Measurements from ENCODE around the gene PTGIR.
"Not testable (repeated sequence)": the region's sequence is repeated elsewhere in the genome, so short reads cannot be mapped to it uniquely, and the experiment has no call there.

Gene PTGIR

DNA sequence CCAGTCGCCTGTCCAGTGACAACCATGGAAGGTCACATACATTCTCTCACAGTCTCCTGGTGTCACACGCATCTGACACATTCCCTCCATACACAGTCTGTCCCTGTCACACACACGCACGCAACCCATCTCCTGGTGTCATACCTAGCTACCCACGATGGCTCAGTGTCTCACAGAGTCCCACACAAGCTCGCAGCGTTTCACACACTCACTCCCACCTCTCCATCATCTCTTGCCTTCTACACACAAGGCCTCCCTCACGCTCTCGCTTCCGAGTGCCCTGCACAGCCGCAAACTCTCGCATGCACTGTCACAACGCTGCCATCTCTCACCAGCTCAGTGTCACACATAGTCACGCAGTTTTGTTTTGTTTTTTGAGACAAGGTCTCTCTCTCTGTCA, 12.3 kb upstream of the PTGIR start:
- no peak for DNase-seq

DNA sequence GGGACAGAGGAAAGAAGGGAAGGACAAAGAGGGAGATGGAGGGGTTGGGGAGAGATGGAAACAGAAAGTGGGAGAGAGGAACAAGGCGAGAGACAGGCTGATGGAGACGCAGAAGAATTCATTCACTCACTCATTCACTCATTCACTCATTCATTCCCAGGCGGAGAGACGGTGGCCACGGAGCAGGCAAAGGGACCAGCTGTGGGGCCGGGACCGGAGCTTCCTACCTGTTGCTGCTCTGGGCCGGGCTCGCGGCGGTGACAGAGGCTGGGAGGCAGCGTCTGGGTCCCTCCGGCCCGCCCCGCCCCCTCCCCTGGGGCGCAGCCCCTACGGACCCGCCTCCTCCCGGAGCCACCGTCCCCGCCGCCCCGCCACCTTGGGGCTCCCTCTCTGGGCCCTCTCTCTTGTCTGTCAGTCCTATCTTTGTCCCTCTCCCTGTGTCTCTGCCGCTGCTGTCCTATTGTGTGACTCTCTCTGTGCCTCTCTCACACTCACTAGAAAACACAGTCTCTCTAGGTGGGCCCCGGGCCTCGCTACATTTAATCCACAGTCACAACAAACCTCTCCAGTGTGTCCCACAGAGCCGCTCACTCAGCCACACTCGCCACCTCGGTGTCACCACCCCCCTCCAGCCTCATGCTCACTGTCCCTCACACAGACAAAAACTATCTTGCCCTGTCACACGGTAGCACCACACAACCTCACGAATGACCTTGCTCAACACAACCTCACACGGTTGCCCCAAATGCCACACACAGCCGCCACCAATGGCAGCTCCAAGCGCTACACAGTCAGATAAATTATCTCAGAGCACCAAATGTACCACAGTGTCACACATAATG, 11.3 kb upstream of the PTGIR start, which contains the start of gene GNG8:
Gene GNG8 (minus strand): TSS at position 283 of the 842 bp plus-strand sequence. CDS start 1,520 bp downstream, outside the sequence.
- DNase-seq = no peak

DNA sequence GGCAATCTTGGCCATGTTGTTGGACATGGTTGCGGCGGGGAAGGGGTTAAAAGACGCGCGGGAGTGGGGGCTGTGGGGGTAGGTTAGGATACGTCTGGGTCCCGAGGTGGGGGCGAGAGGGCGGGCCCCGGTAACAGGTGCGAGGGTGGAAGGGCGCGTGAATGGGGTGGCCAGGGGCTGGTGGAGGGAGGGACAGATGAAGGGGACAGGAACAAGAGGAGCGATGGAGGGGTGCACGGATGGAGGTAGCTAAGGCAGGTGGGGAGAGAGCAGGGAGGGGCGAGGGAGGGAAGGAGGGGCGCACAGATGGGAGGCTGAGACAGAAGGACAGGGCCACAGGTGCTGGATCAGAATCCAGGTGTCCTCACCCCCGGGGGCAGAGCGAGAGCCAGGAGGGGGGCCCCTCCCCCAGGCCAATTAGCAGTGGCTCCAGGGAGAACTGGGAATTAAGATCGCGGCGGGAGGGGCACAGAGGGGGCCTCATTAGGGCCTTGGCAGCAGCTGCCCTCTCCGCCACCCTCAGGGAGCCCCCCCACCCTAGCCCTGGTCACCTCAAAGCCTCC, 9.8 kb upstream of the PTGIR start:
- no peak for DNase-seq

DNA sequence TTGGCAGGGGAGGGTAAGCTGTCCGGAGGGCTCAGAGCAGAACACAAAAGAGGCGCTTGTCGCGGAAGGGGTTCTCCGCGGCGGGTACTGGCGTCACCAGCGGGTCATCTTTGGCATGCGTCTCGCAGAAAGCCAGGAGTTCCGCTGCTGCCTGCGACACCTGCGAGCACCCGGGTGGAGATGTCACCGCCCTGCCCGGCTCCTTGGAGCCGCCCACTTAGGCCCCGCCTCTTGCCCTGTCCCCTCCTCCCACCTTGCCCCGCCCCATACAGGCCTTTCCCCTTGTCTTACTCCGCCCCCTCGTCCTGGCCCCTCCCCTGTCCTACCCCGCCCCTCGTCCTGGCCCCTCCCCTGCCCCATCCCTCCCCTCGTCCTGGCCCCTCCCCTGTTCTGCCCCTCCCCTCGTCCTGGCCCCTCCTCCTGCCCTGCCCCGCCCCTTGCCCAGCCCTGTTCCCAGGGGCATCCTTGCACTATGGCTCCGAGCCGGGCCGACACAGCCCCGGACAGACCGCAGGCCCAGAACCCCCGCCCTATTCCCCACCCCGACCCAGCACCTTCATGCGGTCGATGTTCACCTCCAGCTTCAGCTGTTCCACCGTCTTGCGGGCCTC, 9.3 kb upstream of the PTGIR start:
- no peak for DNase-seq

DNA sequence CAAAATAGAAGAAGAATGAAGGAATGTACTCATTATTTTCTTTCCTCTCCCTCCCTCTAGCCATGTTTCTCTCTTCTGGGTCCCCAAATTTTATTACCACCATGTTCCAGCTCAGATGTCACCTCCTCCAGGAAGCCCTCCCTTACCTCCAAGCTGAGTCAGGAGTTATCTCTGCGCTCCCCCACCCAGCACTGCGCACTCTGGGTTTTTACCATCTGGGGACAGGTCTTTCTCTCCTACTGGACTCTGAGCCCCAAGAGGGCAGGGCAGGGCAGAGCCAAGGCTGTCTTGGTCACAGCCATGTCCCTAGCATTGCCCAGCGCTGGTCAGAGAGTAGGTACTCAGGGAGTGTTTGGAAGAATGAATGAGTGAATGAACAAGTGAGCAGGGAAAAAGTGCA, 8.2 kb upstream of the PTGIR start:
- DNase-seq = no peak

DNA sequence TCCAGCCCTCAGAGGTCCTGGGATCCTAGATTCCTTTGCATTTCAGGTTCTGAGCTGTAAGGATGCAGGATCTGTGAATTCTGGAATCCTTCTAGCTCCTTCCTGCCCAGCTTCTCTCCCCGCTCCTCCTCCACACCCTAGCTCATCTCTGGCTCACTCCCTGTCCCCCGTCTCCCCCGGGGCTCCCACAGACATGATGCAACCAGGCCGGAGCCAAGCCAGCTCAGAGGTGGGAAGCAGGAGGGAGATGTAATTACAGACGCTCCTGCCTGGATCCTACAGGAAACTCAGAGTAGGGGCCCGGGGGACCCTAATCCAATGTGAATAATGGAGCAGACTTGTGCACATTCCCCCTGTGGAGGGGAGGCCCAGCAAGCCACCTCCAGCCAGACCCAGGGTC, 6.6 kb upstream of the PTGIR start:
- DNase-seq = no peak

DNA sequence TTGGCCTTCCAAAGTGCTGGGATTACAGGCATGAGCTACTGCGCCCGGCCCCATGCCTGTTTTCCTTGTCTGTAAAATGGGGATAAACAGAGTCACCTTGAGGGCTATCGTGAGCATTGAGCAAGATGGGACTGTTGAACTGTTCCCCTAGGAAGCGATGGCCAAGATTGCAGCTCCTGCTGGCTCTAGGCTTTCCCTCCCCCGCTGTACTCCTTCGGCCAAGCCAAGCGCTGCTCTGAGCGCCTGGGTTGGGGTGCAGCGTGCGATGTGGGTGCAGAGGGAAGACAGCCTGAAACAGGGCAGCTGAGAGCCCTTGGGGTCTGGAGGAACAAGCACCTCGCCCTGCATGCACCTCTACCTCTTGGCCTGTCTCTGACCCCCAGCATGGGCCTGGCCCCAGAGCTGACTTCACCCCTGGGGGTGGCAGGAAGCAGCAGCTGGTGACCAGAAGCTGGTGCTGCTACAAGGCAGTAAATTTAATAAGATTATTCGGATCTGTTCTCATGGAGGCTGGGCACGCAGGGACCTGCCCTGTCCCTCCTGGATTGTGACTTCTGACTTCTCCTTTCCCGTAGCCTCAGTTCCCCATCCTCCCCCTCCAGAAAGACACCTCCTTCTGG, 5.8 kb upstream of the PTGIR start:
- no peak for DNase-seq

DNA sequence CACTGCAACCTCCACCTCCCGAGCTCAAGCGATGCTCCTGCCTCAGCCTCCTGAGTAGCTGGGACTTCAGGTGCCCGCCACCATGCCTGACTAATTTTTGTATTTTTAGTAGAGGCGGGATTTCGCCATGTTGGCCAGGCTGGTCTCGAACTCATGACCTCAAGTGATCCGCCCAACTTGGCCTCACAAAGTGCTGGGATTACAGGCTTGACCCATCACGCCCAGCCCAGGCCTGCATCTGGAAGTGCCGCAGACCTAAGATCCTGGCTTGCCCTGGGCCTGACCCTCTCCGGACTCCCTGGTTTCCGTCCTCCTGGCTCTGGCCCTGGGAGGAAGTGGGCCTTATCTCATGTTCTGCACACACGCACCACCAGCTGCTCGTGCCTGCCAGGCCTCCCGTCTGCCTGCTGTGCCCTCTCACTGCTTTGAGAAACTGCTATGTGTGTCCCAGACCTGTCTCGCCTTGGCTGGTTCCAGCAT, 4.7 kb upstream of the PTGIR start:
- no peak for DNase-seq

DNA sequence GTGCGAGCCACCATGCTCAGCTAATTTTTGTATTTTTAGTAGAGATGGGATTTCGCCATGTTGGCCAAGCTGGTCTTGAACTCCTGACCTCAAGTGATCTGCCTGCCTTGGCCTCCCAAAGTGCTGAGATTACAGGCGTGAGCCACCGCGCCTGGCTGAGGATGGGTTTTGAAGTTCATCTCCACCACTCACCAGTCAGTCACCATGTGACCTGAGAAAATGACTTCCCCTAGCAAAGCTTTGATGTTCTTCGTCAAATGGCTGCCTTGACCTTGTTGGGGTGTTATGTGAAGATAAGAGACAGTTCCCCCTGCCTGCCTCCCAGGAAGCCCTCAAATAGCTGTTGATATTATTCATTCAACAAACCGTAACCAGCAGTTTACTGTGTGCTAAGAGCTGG, 4.1 kb upstream of the PTGIR start:
- DNase-seq = not testable (repeated sequence)

DNA sequence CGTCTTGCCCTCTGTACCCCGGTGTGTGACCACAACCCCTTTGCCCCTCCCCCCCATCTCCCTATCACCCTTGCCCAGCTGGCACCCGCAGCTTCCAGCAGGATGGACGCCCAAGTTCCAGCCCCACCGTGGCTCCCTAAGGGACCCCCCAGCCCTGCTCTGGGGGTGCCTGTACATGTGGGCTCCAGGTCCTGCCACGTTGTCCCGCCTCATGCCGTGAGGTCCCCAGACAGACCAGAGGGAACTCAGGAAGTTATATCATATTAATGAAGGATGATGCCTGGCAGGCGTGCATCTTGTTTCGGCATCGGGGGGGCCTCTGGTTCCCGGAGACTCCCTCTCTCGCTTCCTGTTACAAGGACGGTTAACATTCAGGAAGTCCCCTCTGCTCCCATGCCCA, 1.6 kb upstream of the PTGIR start:
- DNase-seq = no peak

DNA sequence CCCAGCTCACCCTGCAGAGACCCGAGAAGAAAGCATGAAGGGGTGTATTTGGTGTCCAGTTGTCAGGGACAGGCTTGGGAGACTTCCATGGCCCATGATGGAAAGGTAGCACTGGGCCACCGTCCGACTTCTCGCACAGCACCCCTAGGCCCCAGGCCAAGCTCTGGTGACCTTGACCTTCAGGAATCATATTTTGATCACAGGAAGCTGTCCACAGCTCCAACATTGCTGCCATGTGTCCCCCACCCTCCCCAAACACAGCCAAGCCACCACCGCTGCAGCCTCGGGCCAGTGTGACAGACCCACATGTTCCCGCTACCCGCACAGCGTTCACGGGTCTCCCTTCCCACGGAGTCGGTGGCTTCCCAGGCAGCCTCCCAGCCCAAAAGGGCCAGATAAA, 842 bp upstream of the PTGIR start:
- no peak for DNase-seq

DNA sequence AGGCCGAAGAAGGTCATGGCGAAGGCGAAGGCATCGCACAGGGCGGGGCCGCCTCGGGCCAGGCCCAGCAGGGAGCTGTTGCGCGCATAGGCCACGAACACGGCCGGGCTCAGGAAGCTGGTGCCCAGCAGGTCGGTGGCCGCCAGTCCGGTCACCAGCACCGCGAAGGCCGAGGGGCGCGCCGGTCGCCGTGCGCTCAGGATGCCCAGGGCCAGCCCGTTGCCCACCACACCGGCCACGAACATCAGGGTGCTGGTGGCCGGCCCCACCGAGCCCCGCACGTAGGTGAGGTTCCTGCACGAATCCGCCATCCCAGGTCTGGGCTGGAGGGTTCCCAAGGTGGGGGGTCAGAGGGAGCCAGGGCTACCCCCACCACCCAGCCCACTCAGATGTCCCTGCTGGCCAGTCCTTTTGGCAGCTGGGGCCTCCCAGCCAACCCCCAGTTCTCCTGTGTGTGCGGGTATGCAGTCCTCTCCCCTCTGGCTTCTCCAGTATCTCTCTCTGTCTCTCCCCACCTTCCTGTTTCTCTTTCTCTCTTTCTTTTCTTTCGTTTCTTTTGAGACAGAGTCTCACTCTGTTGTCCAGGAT, 880 bp downstream of the PTGIR start:
- no peak for DNase-seq

DNA sequence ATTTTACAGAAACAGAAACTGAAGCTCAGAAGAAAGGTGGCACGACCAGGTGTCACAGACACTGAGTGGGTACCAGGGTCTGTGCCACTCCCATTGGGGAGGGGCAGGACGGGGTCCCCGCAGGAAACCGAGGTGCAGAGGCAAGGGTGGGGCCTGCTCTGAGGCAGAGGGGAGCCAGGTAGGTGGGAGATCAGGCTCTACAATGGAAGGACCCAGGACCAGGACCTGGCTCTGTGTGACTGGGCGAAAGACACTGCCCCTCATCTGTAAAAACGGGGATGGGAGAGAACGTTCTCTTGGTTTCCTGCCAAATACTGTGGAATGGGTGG, 2.8 kb downstream of the PTGIR start:
- DNase-seq = no peak

DNA sequence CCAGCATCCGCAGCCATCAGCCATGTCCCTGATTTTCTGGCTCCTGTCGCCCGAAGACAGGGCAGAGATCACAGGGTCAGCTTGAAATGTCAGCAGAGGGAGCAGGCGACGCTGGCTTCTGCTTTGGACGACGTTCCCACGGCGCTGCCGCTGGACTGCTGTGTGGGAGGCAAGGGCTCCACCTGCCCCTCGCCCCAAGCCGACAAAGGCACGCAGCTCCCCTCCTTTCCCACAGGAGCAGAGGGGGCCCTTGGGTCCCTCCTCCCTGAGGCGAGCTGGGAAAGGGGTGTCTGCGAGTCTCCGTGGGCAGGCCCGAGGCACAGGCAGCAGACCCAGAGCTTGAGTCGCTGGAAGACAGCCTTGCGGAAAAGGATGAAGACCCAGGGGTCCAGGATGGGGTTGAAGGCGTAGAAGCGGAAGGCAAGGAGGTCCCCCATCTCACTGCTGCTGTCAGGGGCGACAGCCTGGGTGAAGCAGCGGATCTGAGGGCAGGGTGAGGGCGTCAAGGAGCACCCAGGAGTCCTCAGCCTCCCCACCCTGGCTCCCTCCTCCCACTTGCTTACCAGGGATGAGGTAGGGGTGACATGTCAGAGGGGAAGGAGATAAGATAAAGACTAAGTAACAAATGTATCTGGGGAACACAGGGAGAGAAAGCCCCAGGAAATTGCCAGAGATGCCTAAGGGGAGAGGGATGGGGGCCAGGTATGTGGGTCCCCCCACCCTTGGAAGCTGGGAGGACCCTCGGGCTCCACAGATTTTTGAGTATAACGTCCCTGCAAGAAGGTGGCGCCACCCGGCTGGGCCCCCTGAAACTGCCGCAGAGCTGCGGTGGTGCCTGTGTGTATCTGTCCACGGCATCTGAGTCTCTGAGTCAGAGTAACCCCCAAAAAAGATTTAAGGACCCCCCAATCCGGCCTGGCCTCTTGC, 3.4 kb downstream of the PTGIR start:
- no peak for DNase-seq

DNA sequence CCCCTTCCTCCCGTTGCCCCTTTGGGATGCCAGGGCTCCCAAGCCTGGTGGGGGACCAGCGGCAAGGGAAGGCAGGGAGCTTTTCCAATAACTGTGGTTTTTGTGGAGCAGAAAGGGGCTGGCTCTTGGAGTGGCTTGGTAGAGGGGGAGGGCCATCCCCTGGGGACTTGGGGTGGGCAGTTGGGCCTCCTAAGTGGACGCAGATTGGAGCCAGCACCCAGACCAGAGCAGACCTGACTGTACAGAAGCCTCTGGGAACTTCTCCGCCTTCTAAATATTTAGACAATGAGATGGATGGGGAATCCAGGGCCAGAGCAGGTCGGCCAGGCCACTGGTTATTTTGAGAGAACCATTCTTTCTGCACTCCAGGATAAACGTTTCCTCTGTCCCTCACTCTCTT, 4.2 kb downstream of the PTGIR start:
- DNase-seq = no peak

DNA sequence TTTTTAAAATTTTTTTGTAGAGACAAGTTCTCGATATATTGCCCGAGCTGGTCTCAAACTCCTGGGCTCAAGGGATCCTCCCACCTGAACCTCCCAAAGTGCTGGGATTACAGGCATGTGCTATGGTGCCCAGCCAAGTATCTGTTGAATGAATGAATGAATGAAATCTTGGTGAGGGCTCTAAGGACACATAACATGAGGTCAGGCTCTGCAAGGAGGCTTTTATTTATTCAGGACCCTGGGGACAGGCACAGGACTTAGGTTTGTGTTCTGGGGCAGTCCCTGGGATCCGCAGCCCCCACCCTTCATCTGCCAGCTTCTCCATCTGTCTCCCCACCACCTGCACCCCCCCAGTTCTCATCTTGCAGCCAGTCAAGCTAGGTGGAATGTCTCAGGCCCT, 4.6 kb downstream of the PTGIR start:
- DNase-seq = no peak

DNA sequence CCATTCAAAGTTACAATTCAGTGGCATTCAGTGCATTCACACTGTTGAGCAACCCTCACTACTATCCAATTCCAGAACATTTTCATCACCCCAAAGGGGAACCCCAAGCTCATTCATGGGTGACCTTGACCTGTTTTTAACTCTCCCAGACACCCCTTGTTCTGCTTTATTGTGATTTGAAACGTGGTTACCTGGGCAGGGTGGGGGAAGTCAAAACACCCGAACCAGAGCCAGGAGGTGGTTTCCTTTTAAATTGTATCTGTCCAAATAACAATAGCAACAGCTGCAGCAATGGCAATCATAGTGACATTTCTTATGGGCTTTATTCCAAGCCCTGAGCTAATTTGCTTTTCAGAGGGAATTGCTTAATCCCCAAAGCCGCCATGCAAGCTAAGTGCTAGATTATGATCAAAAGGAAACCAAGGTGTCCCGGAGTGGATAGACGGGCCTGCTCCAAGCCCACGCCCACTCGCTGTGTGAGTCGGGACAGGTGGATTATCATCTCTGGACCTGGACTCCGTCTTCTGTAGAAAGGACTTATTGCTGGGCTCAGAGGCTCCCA, 6.1 kb downstream of the PTGIR start:
- no peak for DNase-seq

DNA sequence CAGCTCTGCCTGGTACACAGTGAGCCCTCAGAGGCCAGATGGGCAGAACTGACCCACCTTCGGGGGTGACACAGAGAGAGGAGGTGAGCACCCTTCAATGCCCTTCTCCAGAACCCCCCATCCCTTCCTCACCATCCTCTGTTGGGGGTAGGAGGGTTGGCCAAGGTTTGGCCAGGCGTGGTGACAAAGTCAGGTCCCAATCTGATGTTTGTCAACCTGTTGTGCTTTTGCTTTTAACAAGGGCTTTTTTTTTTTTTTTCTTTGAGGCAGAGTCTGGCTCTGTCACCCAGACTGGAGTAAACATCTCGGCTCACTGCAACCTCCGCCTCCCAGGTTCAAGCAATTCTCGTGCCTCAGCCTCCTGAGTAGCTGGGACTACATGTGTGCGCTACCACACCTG, 7.3 kb downstream of the PTGIR start:
- no peak for DNase-seq

DNA sequence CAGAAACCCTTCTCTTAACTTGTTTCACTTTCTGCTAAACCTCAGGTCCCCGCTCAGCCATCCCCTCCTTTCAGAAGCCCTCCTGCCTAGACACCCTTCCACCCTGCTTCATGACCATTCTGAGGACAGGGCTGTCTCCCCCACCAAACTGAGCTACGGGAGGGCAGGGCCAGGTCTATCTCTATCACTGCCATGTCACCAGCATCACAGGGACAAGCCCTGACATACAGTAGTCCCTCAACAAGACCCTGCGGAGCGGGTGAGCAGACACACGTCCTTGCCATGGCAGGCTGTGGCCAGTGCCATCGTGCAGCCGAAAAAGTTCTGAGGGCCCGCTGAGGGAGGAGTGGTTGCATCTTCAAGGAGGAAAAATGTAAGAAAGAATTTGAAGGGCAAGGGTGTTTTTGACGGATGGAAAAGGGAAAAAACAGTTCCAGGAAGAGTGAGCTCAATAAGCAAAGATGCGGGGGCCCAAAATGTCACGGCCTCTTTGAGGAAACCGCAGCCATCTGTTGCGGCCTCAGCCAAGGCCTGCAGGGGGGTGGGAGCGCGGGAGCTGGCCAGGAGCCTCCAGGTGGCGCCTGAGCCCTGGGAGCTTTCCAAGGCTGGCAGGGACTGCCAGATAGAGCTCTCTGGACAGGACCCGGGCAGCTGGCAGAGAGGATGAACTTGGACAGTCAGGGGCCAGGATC, 8.1 kb downstream of the PTGIR start:
- no peak for DNase-seq

DNA sequence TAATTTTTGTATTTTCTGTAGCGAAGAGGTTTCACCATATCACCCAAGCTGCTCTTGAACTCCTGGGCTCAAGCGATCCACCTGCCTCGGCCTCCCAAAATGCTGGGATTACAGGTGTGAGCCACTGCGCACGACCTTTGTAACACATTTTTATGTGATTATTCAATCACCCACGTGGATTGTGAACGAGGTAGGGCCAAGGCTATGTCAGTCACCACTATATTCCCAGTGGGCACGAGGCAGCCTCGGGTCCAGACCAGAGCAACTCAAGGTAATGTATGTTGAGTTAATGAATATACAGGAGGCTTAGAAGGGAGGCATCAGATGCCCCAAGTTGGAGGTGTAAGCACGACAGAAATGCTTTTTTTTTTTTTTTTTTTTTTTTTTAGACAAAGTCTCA, 8.9 kb downstream of the PTGIR start:
- no peak for DNase-seq

DNA sequence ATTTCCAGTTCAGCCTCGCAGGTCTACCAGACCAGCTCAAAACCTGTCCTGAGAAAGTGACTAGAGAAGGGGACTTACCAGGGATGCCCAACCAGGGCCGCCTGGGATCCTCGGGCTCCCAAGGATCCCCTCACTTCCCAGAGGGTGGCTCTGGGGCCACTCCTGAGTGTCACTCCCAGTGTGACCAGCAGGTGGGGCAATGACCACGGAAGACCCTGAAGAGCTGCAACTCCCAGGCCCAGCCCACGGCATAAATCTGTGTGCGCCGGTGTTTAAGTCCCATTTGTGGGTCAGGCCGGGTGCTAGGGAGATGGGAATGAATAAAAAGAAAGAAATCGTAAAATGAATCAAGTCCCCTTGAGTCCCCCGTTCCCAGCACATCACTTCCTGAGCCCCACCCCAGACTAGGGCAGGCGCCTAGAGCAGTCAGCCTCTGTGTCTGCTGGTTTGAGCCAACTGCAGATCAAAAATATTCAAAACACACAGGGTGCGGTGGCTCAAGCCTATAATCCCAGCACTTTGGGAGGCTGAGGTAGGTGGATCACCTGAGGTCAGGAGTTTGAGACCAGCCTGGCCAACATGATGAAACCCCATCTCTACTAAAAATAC, 10.7 kb downstream of the PTGIR start:
- peak; percentile 69 for DNase-seq

Data from NCI-H2107 (cell line).